GM23248 (cell line): ENCODE measurements around the gene ADAMTS15. TPM values are rescaled to one million over a fixed set of nuclear protein-coding genes. Genes with fewer than 3 reads are reported as not detected.

Experiments used
- DNase-seq: peaks from one replicate; pipeline ENCODE4 v3.0.0-alpha.2; 2015
- H2AFZ ChIP-seq: fragments of 200-600 bp; sonication (generic); 2 replicates; pipeline ENCODE4 v1.6.1; 2016; ENCODE audit warnings: antibody characterized with exemption
- H3F3A ChIP-seq: fragments of 200-600 bp; sonication (generic); 2 replicates; pipeline ENCODE4 v1.6.1; 2016; ENCODE audit warnings: mild to moderate bottlenecking, antibody characterized with exemption, mixed run types; ENCODE audit not compliant: insufficient read depth
- H3K27ac ChIP-seq: fragments of 200-600 bp; sonication (generic); 2 replicates; pipeline ENCODE4 v1.5.1; 2016; ENCODE audit warnings: mild to moderate bottlenecking
- H3K27me3 ChIP-seq: fragments of 200-600 bp; sonication (generic); replicated peaks from 2 replicates; pipeline ENCODE4 v1.6.1; 2016; ENCODE audit warnings: mild to moderate bottlenecking; ENCODE audit not compliant: insufficient read depth
- H3K36me3 ChIP-seq: fragments of 200-600 bp; sonication (generic); 2 replicates; pipeline ENCODE4 v1.6.1; 2016; ENCODE audit warnings: low read depth, mild to moderate bottlenecking
- H3K4me1 ChIP-seq: fragments of 200-600 bp; sonication (generic); 2 replicates; pipeline ENCODE4 v1.6.1; 2016; ENCODE audit warnings: mild to moderate bottlenecking; ENCODE audit not compliant: insufficient read depth
- H3K4me2 ChIP-seq: fragments of 200-600 bp; sonication (generic); one replicate; pipeline ENCODE4 v1.6.1; 2016; ENCODE audit warnings: mild to moderate bottlenecking; ENCODE audit not compliant: unreplicated experiment
- H3K4me3 ChIP-seq: fragments of 200-600 bp; sonication (generic); 2 replicates; pipeline ENCODE4 v1.5.1; 2016; ENCODE audit warnings: mild to moderate bottlenecking
- H3K79me2 ChIP-seq: fragments of 200-600 bp; sonication (generic); 2 replicates; pipeline ENCODE4 v1.6.1; 2016; ENCODE audit warnings: mild to moderate bottlenecking; ENCODE audit not compliant: insufficient read depth
- H3K9ac ChIP-seq: fragments of 200-600 bp; sonication (generic); 2 replicates; pipeline ENCODE4 v1.6.1; 2016; ENCODE audit warnings: mild to moderate bottlenecking
- H3K9me2 ChIP-seq: fragments of 200-600 bp; sonication (generic); 2 replicates; pipeline ENCODE4 v1.6.1; 2016; ENCODE audit warnings: mixed run types, mild to moderate bottlenecking, moderate library complexity; ENCODE audit not compliant: insufficient read depth
- H3K9me3 ChIP-seq: fragments of 200-600 bp; sonication (generic); one replicate; pipeline ENCODE4 v1.6.1; 2017; ENCODE audit warnings: low read depth
- H4K20me1 ChIP-seq: fragments of 200-600 bp; sonication (generic); 2 replicates; pipeline ENCODE4 v1.6.0; 2016; ENCODE audit not compliant: insufficient read depth
- EZH2 ChIP-seq: fragments of 200-600 bp; sonication (generic); IDR thresholded peaks from 2 replicates; pipeline ENCODE4 v1.6.1; 2018; ENCODE audit warnings: antibody characterized with exemption, mild to moderate bottlenecking; ENCODE audit not compliant: insufficient read depth, poor library complexity, severe bottlenecking
- EZH2phosphoT487 ChIP-seq: fragments of 200-600 bp; sonication (generic); IDR thresholded peaks from 2 replicates; pipeline ENCODE4 v1.6.1; 2018; ENCODE audit warnings: antibody characterized with exemption, moderate library complexity, mild to moderate bottlenecking, low read depth; ENCODE audit not compliant: insufficient read depth
- WGBS, 2 experiments: methylation state at CpG; one replicate each; pipeline ENCODE4 v1.1.6; 2015 to 2017; ENCODE audit warnings: low lambda C conversion rate in 2 of 2, low coverage in 1 of 2; ENCODE audit errors: missing lambda C conversion rate in 2 of 2; 5-methylcytosine and 5-hydroxymethylcytosine counted together
- in situ Hi-C: fragments of 300-500 bp; cut with MboI; formaldehyde crosslinking; loops from 2 replicates; pipeline ENCODE4 v1.15.0; 2020
- polyA plus RNA-seq: library from polyadenylated mRNA; unstranded; fragments of >200 nt; fragmentation: Nextera tagmentation; extraction: Ambion mirVana; gene quantifications from 2 replicates; pipeline ENCODE4 v1.2.1, GENCODE V29; 2016
- total RNA-seq: library from RNA; depleted of rRNA; stranded (reverse); fragments of >200 nt; shearing (Covaris generic); gene quantifications from 2 replicates; pipeline ENCODE4 v1.2.3, GENCODE V29; 2014

Gene ADAMTS15
- total and polyA plus RNA-seq, 2 experiments from 2014 or later = 0.09 to 0.97 TPM

DNA sequence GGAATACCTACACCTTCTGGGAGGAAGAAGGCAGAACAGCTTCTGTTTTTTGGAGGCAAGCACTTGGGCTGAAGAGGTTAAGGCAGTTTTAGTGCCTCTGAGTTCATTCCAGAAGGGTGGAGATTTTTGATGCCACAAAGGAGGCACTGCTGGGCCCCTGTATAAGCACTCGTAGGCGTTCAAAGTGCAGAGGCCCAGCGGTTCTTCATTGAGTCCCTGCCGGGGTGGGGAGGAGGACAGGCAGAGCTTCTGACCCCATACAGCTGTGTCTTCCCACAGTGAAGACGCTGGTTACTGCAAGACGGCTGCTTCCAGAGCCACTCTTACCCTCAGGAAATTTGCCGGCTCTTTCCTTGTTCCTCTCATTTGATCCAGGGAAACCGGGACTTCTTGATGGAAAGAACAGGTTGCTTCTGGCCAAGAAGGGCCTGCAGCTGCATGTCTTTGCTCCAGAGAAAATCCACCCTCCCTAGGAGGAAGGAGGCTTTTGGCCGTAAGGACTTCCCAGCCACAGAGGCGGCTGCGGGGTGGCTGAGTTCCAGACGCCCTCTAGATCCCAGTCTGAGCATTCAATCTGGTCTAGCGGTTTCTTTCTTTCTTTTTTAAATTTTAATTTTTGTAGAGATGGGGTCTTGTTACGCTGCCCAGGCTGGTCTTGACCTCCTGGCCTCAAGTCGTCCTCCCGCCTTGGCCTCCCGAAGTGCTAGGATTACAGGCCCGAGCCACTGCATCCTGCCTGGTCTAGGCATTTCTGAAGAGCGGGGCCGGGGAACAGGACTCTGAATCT is 9.4 kb downstream of the ADAMTS15 start:
- Histone ChIP-seq H3K9me2 (no peaks in the 10 kb centered on the region), H3K27me3 (no peaks in the 10 kb centered on the region), H3K9me3 (no peaks in the 10 kb centered on the region), H3K36me3 (no peaks in the 10 kb centered on the region), H3K79me2 (no peaks in the 10 kb centered on the region), H4K20me1 (no peaks in the 10 kb centered on the region), H3F3A (no peaks in the 10 kb centered on the region), H3K4me1 (peaks cover 12% of the 10 kb centered on the region; the same call in 1 of the 2 replicates), H3K4me2 (peak overlapping the region; percentile 54), H2AFZ (peak overlapping the region; percentile 53), H3K27ac (no peak overlapping the region), H3K9ac (peak overlapping the region; percentile 11; the same call in 1 of the 2 replicates), H3K4me3 (0 out of 2 replicates have a peak overlapping the region, but pooled peaks have one; percentile 1)
- WGBS, 2 experiments = 29 to 34% methylated on average over 20 of the region's 20 CpGs
- TF ChIP-seq EZH2 = no peak
- no peak for TF ChIP-seq EZH2phosphoT487
- peak; percentile 70 for DNase-seq
- in situ Hi-C loops = no loop called here

DNA sequence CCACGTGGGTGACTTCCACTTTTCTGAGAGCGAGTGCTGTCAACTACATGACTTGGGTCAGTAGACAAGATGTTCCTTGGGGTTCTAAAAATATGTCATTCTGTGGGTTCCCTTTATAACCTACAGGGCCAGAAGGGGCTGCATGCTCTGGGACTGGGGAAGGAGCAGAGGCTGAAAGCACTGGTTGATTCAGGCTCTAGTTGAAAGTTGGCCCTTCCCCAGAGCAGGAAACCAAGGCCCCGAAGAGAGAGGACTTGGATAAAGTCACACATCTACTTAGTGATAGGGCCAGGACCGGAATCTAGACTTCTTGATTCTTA is 9.9 kb downstream of the ADAMTS15 start:
- Histone ChIP-seq H3K9me2 (no peaks in the 10 kb centered on the region), H3K4me3 (0 out of 2 replicates have a peak overlapping the region, but pooled peaks have one; percentile 1), H2AFZ (peak overlapping the region; percentile 53), H4K20me1 (no peaks in the 10 kb centered on the region), H3K27ac (no peak overlapping the region), H3K36me3 (no peaks in the 10 kb centered on the region), H3K9me3 (no peaks in the 10 kb centered on the region), H3F3A (no peaks in the 10 kb centered on the region), H3K79me2 (no peaks in the 10 kb centered on the region), H3K4me2 (peak overlapping the region; percentile 54), H3K9ac (0 out of 2 replicates have a peak overlapping the region, but pooled peaks have one; percentile 11), H3K27me3 (no peaks in the 10 kb centered on the region), H3K4me1 (peaks cover 12% of the 10 kb centered on the region; the same call in 1 of the 2 replicates)
- DNase-seq = no peak
- TF ChIP-seq EZH2 (no peak), EZH2phosphoT487 (no peak)
- WGBS, 2 experiments = 41 to 46% methylated on average over 4 of the region's 4 CpGs
- in situ Hi-C loops = no loop called here

DNA sequence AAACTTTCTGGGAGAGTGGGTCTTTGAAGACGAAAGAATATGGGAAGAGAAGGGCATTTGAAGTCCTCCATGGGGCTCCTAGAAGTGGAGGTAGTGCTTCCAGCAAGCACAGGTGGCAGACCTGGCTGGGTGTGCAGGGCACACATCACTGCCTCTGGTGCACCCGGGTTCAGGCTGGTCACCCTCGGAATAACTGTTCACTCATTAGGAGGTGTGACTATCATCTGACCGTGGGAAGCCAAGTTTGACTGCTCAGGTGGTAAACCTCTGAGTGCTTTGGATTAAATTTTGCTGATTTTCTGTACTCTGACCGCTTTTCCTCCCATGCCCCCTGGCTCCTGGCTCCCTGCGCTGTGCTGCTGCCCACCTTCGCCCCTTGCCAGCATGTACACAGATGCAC is 11.1 kb downstream of the ADAMTS15 start:
- H3F3A ChIP-seq = no peaks in the 10 kb centered on the region

DNA sequence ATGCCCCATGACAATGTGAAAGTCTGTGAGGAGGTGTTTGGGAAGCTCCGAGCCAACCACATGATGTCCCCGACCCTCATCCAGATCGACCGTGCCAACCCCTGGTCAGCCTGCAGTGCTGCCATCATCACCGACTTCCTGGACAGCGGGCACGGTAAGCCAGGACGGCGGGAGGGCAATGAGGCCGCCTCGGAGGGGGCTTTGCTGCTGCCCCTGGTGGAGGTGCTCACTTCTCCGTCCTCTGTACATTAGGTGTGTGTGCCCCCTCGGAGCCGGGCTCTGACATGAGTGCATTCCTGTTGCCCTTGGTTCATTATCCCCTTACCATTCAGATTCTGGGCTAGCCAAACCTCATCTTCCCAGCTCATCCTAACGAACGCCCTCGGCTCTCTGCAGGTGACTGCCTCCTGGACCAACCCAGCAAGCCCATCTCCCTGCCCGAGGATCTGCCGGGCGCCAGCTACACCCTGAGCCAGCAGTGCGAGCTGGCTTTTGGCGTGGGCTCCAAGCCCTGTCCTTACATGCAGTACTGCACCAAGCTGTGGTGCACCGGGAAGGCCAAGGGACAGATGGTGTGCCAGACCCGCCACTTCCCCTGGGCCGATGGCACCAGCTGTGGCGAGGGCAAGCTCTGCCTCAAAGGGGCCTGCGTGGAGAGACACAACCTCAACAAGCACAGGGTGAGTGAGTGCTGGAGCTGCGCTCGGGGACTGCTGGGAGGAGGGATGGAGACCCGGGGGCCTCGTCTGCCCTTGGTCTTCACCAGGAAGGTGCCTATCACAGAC is 13.8 kb downstream of the ADAMTS15 start:
- Histone ChIP-seq H3K79me2 (no peaks in the 10 kb centered on the region), H3K27me3 (no peaks in the 10 kb centered on the region), H3K4me2 (no peak overlapping the region), H3K27ac (no peak overlapping the region), H3K36me3 (no peaks in the 10 kb centered on the region), H3K4me3 (no peak overlapping the region), H4K20me1 (no peaks in the 10 kb centered on the region), H3F3A (no peaks in the 10 kb centered on the region), H3K9me2 (no peaks in the 10 kb centered on the region), H3K9ac (no peak overlapping the region), H3K4me1 (peaks cover 11% of the 10 kb centered on the region; the same call in 1 of the 2 replicates), H2AFZ (no peak overlapping the region), H3K9me3 (no peaks in the 10 kb centered on the region)
- in situ Hi-C loops = no loop called here
- 91 to 92% methylated on average over 31 of the region's 31 CpGs for WGBS, 2 experiments
- TF ChIP-seq EZH2 (no peak), EZH2phosphoT487 (no peak)
- no peak for DNase-seq

More for the DNA sequence above, 11.1 kb downstream of the ADAMTS15 start:
- TF ChIP-seq EZH2 = no peak
- TF ChIP-seq EZH2phosphoT487 = no peak
- Histone ChIP-seq H3K4me3 (no peak overlapping the region), H3K9me2 (no peaks in the 10 kb centered on the region), H3K4me1 (peaks cover 12% of the 10 kb centered on the region; the same call in 1 of the 2 replicates), H3K9me3 (no peaks in the 10 kb centered on the region), H3K27ac (no peak overlapping the region), H3K4me2 (no peak overlapping the region), H2AFZ (no peak overlapping the region), H3K9ac (no peak overlapping the region), H3K27me3 (no peaks in the 10 kb centered on the region), H3K79me2 (no peaks in the 10 kb centered on the region), H4K20me1 (no peaks in the 10 kb centered on the region), H3K36me3 (no peaks in the 10 kb centered on the region)
- WGBS, 2 experiments = 95 to 96% methylated on average over 7 of the region's 7 CpGs
- no peak for DNase-seq
- in situ Hi-C loops = no loop called here
